Measurements from ENCODE around the gene KCNK17. TPM values are rescaled to one million over a fixed set of nuclear protein-coding genes. Genes with fewer than 3 reads are reported as not detected.

KCNK17 gene
- total and polyA plus RNA-seq, 3 donors from 2014 or later = 0.32 to 0.47 (median 0.37) TPM

DNA sequence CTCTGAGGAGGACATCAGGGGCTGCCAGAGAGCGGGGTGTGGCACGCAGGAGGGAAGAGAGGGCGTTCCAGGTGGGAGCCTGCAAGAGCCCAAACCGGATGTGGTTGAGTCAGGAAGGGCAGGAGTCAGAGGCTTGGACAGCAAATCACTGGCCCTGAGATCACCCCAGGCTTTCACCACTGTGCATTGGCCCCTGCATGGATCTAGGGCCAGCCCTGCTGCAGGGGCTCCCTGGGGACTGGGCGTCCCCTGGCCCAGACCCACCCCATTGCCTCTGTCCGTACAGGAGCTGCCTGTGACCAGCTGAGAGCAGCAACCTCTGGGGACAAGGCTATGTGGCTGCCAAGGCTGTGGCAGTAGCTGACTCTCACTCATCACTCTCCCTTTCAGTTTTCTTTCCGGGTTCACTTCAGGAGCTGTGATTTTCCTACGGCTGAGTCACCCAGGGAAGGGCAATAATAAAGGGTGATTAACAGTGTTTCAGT lies 33.9 kb downstream of the KCNK17 start:
- no peak overlapping the region for H3K4me3 ChIP-seq
- H3K27me3 ChIP-seq = no peaks in the 10 kb centered on the region
- 65 to 69% methylated on average over 7 to 8 of the region's 8 CpGs for WGBS, 2 donors
- H3K9me3 ChIP-seq = no peaks in the 10 kb centered on the region
- intact Hi-C loops (cut with DNase I; ENCODE audit: low total_unique reads) = no loop called here
- TF ChIP-seq, protein P1, sequence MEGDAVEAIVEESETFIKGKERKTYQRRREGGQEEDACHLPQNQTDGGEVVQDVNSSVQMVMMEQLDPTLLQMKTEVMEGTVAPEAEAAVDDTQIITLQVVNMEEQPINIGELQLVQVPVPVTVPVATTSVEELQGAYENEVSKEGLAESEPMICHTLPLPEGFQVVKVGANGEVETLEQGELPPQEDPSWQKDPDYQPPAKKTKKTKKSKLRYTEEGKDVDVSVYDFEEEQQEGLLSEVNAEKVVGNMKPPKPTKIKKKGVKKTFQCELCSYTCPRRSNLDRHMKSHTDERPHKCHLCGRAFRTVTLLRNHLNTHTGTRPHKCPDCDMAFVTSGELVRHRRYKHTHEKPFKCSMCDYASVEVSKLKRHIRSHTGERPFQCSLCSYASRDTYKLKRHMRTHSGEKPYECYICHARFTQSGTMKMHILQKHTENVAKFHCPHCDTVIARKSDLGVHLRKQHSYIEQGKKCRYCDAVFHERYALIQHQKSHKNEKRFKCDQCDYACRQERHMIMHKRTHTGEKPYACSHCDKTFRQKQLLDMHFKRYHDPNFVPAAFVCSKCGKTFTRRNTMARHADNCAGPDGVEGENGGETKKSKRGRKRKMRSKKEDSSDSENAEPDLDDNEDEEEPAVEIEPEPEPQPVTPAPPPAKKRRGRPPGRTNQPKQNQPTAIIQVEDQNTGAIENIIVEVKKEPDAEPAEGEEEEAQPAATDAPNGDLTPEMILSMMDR (IDR thresholded peaks at IDR 0.05) = no peak
- H3K4me1 ChIP-seq = no peaks in the 10 kb centered on the region
- no peak for DNase-seq
- H3K36me3 ChIP-seq (ENCODE audit: low read depth, missing control alignments) = no peaks in the 10 kb centered on the region
- H3K27ac ChIP-seq = no peak overlapping the region

DNA sequence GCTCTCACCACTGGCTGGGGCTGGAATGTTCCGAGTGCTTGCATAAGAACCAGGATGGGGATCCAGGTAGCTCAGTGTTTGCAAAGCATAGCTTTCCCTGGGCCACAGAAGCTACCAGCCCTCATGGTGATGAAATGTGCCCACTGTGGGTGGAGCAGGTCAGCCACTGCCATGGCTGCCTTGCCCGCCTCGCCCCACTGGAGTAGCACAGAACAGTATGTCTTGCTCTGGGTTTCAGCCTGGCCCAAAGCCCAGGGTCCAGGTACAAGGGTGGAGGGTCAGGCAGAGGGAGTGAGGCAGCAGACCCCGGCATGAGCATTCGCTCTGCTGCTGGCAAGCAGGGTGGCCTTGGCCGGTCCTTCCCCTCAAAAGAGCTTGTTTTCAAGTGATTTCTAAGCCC lies 34.7 kb downstream of the KCNK17 start:
- Histone ChIP-seq H3K27ac (no peak overlapping the region), H3K27me3 (no peaks in the 10 kb centered on the region), H3K4me1 (no peaks in the 10 kb centered on the region), H3K9me3 (no peaks in the 10 kb centered on the region), H3K4me3 (no peak overlapping the region), H3K36me3 (ENCODE audit: low read depth, missing control alignments) (no peaks in the 10 kb centered on the region)
- DNase-seq = no peak
- intact Hi-C loops (cut with DNase I; ENCODE audit: low total_unique reads) = no loop called here
- TF ChIP-seq, protein P1 (IDR thresholded peaks at IDR 0.05) = no peak
- no peak for TF ChIP-seq POLR2A (IDR thresholded peaks at IDR 0.05)
- 74 to 100% methylated on average over 2 to 6 of the region's 6 CpGs for WGBS, 2 donors

DNA sequence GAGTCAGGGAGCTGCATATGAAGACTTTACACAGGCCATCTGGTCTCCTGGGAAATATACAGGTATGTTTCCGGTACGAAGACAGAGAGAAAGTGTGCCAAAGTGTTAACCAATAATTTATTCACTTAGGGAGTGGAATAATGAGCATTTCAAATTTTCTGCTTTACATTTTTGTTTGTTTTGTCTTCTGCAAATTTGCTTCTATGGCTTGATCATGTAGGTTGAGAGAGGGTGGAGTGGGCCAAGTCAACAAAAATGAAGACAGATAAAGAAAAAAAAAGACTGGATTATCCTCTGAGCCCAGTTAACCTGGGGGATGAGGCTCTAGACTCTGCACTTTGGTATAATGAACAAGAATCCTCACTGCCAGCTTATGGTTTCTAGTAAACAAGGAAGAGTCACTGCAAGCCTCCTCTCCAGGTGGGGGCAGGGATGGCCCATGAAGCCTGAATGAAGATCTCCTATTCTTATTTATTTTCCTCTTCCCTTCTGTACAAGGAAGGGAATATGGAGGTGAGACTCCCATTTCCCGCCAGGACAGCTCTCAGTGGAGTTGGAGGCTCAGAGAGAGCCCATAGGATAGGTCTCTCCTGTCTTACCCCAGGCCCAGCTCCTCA lies 37.7 kb downstream of the KCNK17 start:
- Histone ChIP-seq H3K36me3 (ENCODE audit: low read depth, missing control alignments) (no peaks in the 10 kb centered on the region), H3K27ac (no peak overlapping the region), H3K27me3 (no peaks in the 10 kb centered on the region), H3K4me1 (no peaks in the 10 kb centered on the region), H3K9me3 (no peaks in the 10 kb centered on the region), H3K4me3 (no peak overlapping the region)
- WGBS, 2 donors = 87 to 94% methylated on average over 3 of the region's 3 CpGs
- TF ChIP-seq, protein P1 (IDR thresholded peaks at IDR 0.05) = no peak
- TF ChIP-seq POLR2A (IDR thresholded peaks at IDR 0.05) = no peak
- intact Hi-C loops (cut with DNase I; ENCODE audit: low total_unique reads) = no loop called here
- DNase-seq = no peak

DNA sequence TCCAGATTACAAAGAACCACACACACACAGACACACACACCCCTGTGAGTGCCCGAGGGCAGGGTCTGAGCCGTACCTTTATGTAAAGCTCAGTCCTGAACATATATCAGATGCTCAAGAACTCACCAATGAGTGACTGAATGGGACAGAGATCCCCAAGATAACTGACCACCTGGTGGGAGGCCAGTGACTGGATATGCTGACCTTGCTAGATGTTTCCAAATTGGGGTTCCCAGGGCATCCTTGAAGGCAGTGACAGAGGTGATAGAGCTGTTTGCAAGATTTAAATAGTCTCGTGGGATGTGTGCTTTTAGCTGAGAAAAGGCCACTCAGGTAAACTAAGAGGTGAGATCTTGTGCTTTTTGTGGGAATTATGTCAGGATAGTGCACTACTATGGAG lies 39.3 kb downstream of the KCNK17 start:
- H3K36me3 ChIP-seq (ENCODE audit: low read depth, missing control alignments) = no peaks in the 10 kb centered on the region
- WGBS, 2 donors = 83 to 90% methylated on average over 3 of the region's 3 CpGs
- no peaks in the 10 kb centered on the region for H3K27me3 ChIP-seq
- intact Hi-C loops (cut with DNase I; ENCODE audit: low total_unique reads) = no loop called here
- no peak for DNase-seq
- H3K4me1 ChIP-seq = no peaks in the 10 kb centered on the region
- no peak for TF ChIP-seq POLR2A (IDR thresholded peaks at IDR 0.05)
- TF ChIP-seq, protein P1 (IDR thresholded peaks at IDR 0.05) = no peak
- no peaks in the 10 kb centered on the region for H3K9me3 ChIP-seq
- H3K4me3 ChIP-seq = no peak overlapping the region
- H3K27ac ChIP-seq = no peak overlapping the region

GRCh38 chr6:39274471-39274870 lies 39.7 kb downstream of the KCNK17 start:
- DNase-seq = no peak
- 73 to 81% methylated on average over 4 of the region's 4 CpGs for WGBS, 2 donors
- Histone ChIP-seq H3K4me1 (no peaks in the 10 kb centered on the region), H3K9me3 (no peaks in the 10 kb centered on the region), H3K27ac (no peak overlapping the region), H3K27me3 (no peaks in the 10 kb centered on the region), H3K4me3 (no peak overlapping the region), H3K36me3 (ENCODE audit: low read depth, missing control alignments) (no peaks in the 10 kb centered on the region)
- TF ChIP-seq POLR2A (IDR thresholded peaks at IDR 0.05) = no peak
- TF ChIP-seq, protein P1 (IDR thresholded peaks at IDR 0.05) = no peak
- intact Hi-C loops (cut with DNase I; ENCODE audit: low total_unique reads) = no loop called here
